Measurements from ENCODE around the gene ZNF181.
A peak's percentile ranks its signal among the peaks of the same experiment; 100 is the strongest.

Gene ZNF181

GRCh38 chr19:34692549-34692948, 41.5 kb upstream of the ZNF181 start:
- no peak overlapping the region for H2BK15ac ChIP-seq (replicated peaks; ENCODE audit: low read depth)
- H3K23ac ChIP-seq (ENCODE audit: low read length) = no peak overlapping the region
- no peak overlapping the region for H3K56ac ChIP-seq (ENCODE audit: low read length)
- no peak overlapping the region for H3K4ac ChIP-seq (ENCODE audit: low read depth, low read length)
- H3K4me1 ChIP-seq (ENCODE audit: control insufficient read depth, low read depth, low read length) = no peaks in the 10 kb centered on the region
- no peak for DNase-seq
- no peak overlapping the region for H3K4me2 ChIP-seq (ENCODE audit: low read length)
- H3K18ac ChIP-seq (ENCODE audit: low read length) = no peak overlapping the region
- no peak overlapping the region for H3K27ac ChIP-seq (ENCODE audit: low read depth, low read length)
- H3K79me1 ChIP-seq (ENCODE audit: low read length) = no peaks in the 10 kb centered on the region
- H4K8ac ChIP-seq (ENCODE audit: low read depth, low read length) = no peak overlapping the region
- H2AK5ac ChIP-seq (ENCODE audit: low read length) = no peak overlapping the region
- no peaks in the 10 kb centered on the region for H3K27me3 ChIP-seq (ENCODE audit: insufficient read depth, low read length, poor library complexity)
- H3K79me2 ChIP-seq (ENCODE audit: control insufficient read depth, insufficient read depth, low read length) = no peaks in the 10 kb centered on the region
- no CpG with 5 or more reads among the region's 2 CpGs for WGBS (ENCODE audit: extremely low coverage, insufficient coverage, low lambda C conversion rate)
- H4K5ac ChIP-seq (ENCODE audit: low read length) = no peak overlapping the region
- no peak overlapping the region for H2BK120ac ChIP-seq (ENCODE audit: low read depth, low read length)
- no peak overlapping the region for H3K4me3 ChIP-seq (ENCODE audit: low read length)
- H3K9ac ChIP-seq (ENCODE audit: low read length) = no peak overlapping the region
- H2BK5ac ChIP-seq (ENCODE audit: low read length) = no peak overlapping the region
- no peaks in the 10 kb centered on the region for H3K36me3 ChIP-seq (ENCODE audit: control insufficient read depth, insufficient read depth, low read length)

DNA sequence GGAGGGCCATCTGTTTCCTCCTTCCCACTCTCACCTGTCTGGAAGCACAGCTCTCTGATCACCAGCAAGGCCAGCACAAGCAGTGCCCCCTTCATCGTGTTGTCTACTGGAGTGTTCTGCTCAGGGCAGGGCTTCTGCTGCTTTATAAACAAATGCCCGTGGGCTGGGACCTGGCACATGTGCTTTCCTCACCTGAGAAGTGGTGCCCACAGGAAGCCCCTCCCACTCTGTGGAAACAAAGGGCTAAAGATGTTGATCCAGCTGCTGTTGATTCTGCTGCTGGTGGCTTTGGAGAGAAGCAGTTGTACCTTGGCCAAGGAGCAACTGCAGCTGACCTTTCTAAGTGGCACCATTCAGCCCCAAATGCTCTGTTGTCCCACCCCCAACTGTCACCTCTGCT, 26.4 kb upstream of the ZNF181 start:
- Histone ChIP-seq H3K36me3 (ENCODE audit: control insufficient read depth, insufficient read depth, low read length) (no peaks in the 10 kb centered on the region), H3K4ac (ENCODE audit: low read depth, low read length) (no peak overlapping the region), H3K79me2 (ENCODE audit: control insufficient read depth, insufficient read depth, low read length) (no peaks in the 10 kb centered on the region), H3K27ac (ENCODE audit: low read depth, low read length) (no peak overlapping the region), H3K27me3 (ENCODE audit: insufficient read depth, low read length, poor library complexity) (no peaks in the 10 kb centered on the region), H4K5ac (ENCODE audit: low read length) (no peak overlapping the region), H3K4me3 (ENCODE audit: low read length) (no peak overlapping the region), H3K4me1 (ENCODE audit: control insufficient read depth, low read depth, low read length) (no peaks in the 10 kb centered on the region), H2BK5ac (ENCODE audit: low read length) (no peak overlapping the region), H3K18ac (ENCODE audit: low read length) (no peak overlapping the region), H3K4me2 (ENCODE audit: low read length) (no peak overlapping the region), H2AK5ac (ENCODE audit: low read length) (no peak overlapping the region), H3K56ac (ENCODE audit: low read length) (no peak overlapping the region), H2BK120ac (ENCODE audit: low read depth, low read length) (no peak overlapping the region), H3K23ac (ENCODE audit: low read length) (no peak overlapping the region), H3K79me1 (ENCODE audit: low read length) (no peaks in the 10 kb centered on the region), H4K8ac (ENCODE audit: low read depth, low read length) (no peak overlapping the region), H2BK15ac (replicated peaks; ENCODE audit: low read depth) (no peak overlapping the region), H3K9ac (ENCODE audit: low read length) (no peak overlapping the region)
- DNase-seq = no peak
- no CpG with 5 or more reads among the region's 2 CpGs for WGBS (ENCODE audit: extremely low coverage, insufficient coverage, low lambda C conversion rate)

DNA sequence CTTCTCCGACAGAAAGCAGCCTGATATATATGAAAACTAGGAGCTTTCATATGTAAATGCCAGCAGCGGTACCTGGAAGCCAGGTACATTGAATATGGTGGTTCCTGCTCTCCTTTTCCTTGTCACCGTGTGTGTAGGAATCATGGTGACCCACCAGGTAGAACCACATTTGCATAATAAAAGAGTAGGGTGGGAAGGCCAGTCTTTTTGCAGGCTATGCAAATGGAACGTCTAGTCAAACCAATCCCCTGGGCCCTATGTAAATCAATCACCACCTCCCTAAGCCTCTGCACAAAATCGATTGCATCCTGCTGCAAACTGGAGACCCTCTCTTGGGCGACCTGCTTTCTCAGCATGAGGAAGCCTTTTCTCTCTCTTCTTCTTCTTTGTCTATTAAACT, 22.2 kb upstream of the ZNF181 start:
- Histone ChIP-seq H3K9ac (ENCODE audit: low read length) (no peak overlapping the region), H3K4me3 (ENCODE audit: low read length) (no peak overlapping the region), H3K18ac (ENCODE audit: low read length) (no peak overlapping the region), H3K56ac (ENCODE audit: low read length) (no peak overlapping the region), H3K27ac (ENCODE audit: low read depth, low read length) (no peak overlapping the region), H3K4ac (ENCODE audit: low read depth, low read length) (no peak overlapping the region), H4K5ac (ENCODE audit: low read length) (no peak overlapping the region), H3K4me2 (ENCODE audit: low read length) (no peak overlapping the region), H3K36me3 (ENCODE audit: control insufficient read depth, insufficient read depth, low read length) (no peaks in the 10 kb centered on the region), H2BK5ac (ENCODE audit: low read length) (no peak overlapping the region), H3K4me1 (ENCODE audit: control insufficient read depth, low read depth, low read length) (no peaks in the 10 kb centered on the region), H2BK120ac (ENCODE audit: low read depth, low read length) (no peak overlapping the region), H3K23ac (ENCODE audit: low read length) (no peak overlapping the region), H2AK5ac (ENCODE audit: low read length) (no peak overlapping the region), H3K79me1 (ENCODE audit: low read length) (no peaks in the 10 kb centered on the region), H3K79me2 (ENCODE audit: control insufficient read depth, insufficient read depth, low read length) (no peaks in the 10 kb centered on the region), H4K8ac (ENCODE audit: low read depth, low read length) (no peak overlapping the region), H2BK15ac (replicated peaks; ENCODE audit: low read depth) (no peak overlapping the region), H3K27me3 (ENCODE audit: insufficient read depth, low read length, poor library complexity) (no peaks in the 10 kb centered on the region)
- WGBS (ENCODE audit: extremely low coverage, insufficient coverage, low lambda C conversion rate) = no CpG with 5 or more reads among the region's 6 CpGs
- no peak for DNase-seq

DNA sequence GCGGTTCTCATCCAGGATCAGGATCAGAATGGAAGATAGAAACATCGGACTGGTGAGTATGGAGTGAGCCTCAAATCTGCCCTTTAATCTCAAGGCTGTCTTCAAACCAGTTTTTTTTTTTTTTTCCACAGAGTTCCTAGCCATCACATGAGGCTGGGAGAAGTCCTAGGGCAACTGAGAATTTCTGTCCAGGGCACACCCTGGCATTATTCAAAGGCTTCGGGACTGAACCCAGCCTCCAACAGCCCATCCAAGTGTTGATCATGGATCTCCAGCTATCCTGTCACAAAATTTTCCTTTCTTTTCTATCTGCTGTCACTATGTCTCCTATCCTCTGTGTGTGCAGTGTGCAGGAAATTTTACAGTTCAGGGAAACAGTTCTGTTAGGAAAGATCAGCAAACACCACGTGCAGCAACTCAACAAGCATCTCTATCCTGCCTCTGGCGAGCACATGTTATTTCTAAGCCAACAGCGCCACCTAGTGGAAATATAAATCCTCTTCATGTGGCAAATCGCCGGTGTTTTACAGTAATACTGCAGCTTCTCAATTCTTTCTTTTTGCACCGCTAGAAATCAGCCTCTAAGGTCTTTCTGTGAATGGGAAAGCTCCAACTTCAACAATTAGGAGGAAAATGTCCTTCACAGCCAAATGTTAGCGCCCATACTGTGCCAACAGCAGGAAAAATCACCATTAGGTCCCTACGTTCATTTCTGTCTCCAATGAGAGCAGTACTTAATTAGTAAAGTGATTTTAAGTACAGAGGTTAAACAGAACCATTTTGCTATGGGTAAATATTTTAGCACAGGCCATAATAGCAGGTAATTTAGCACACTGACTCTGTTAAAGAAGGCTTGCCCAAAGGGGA, 21.4 kb upstream of the ZNF181 start:
- Histone ChIP-seq H2BK120ac (ENCODE audit: low read depth, low read length) (no peak overlapping the region), H2AK5ac (ENCODE audit: low read length) (no peak overlapping the region), H2BK5ac (ENCODE audit: low read length) (no peak overlapping the region), H3K79me2 (ENCODE audit: control insufficient read depth, insufficient read depth, low read length) (no peaks in the 10 kb centered on the region), H3K4me1 (ENCODE audit: control insufficient read depth, low read depth, low read length) (no peaks in the 10 kb centered on the region), H3K9ac (ENCODE audit: low read length) (no peak overlapping the region), H3K18ac (ENCODE audit: low read length) (no peak overlapping the region), H3K79me1 (ENCODE audit: low read length) (no peaks in the 10 kb centered on the region), H2BK15ac (replicated peaks; ENCODE audit: low read depth) (no peak overlapping the region), H3K27me3 (ENCODE audit: insufficient read depth, low read length, poor library complexity) (no peaks in the 10 kb centered on the region), H3K27ac (ENCODE audit: low read depth, low read length) (no peak overlapping the region), H3K4ac (ENCODE audit: low read depth, low read length) (no peak overlapping the region), H3K36me3 (ENCODE audit: control insufficient read depth, insufficient read depth, low read length) (no peaks in the 10 kb centered on the region), H3K56ac (ENCODE audit: low read length) (no peak overlapping the region), H3K4me2 (ENCODE audit: low read length) (no peak overlapping the region), H3K4me3 (ENCODE audit: low read length) (no peak overlapping the region), H3K23ac (ENCODE audit: low read length) (no peak overlapping the region), H4K5ac (ENCODE audit: low read length) (no peak overlapping the region), H4K8ac (ENCODE audit: low read depth, low read length) (no peak overlapping the region)
- DNase-seq = peak; percentile 83
- no CpG with 5 or more reads among the region's 11 CpGs for WGBS (ENCODE audit: extremely low coverage, insufficient coverage, low lambda C conversion rate)

- Histone ChIP-seq H2BK15ac (replicated peaks; ENCODE audit: low read depth) (no peak overlapping the region), H3K27me3 (ENCODE audit: insufficient read depth, low read length, poor library complexity) (no peaks in the 10 kb centered on the region), H2BK5ac (ENCODE audit: low read length) (no peak overlapping the region), H4K5ac (ENCODE audit: low read length) (no peak overlapping the region), H3K56ac (ENCODE audit: low read length) (no peak overlapping the region), H3K4me1 (ENCODE audit: control insufficient read depth, low read depth, low read length) (no peaks in the 10 kb centered on the region), H3K23ac (ENCODE audit: low read length) (no peak overlapping the region), H3K79me2 (ENCODE audit: control insufficient read depth, insufficient read depth, low read length) (no peaks in the 10 kb centered on the region), H3K4me2 (ENCODE audit: low read length) (no peak overlapping the region), H3K4me3 (ENCODE audit: low read length) (no peak overlapping the region), H3K9ac (ENCODE audit: low read length) (no peak overlapping the region), H3K18ac (ENCODE audit: low read length) (no peak overlapping the region), H3K79me1 (ENCODE audit: low read length) (no peaks in the 10 kb centered on the region), H2BK120ac (ENCODE audit: low read depth, low read length) (no peak overlapping the region), H2AK5ac (ENCODE audit: low read length) (no peak overlapping the region), H3K4ac (ENCODE audit: low read depth, low read length) (no peak overlapping the region), H3K36me3 (ENCODE audit: control insufficient read depth, insufficient read depth, low read length) (no peaks in the 10 kb centered on the region), H3K27ac (ENCODE audit: low read depth, low read length) (no peak overlapping the region), H4K8ac (ENCODE audit: low read depth, low read length) (no peak overlapping the region)
- peak; percentile 21 for DNase-seq
- no CpG with 5 or more reads among the region's 2 CpGs for WGBS (ENCODE audit: extremely low coverage, insufficient coverage, low lambda C conversion rate)
These were observed 20.8 kb upstream of the ZNF181 start for GRCh38 chr19:34713262-34713637.

GRCh38 chr19:34715357-34715756, 18.7 kb upstream of the ZNF181 start:
- Histone ChIP-seq H2BK5ac (ENCODE audit: low read length) (no peak overlapping the region), H2BK120ac (ENCODE audit: low read depth, low read length) (no peak overlapping the region), H2BK15ac (replicated peaks; ENCODE audit: low read depth) (no peak overlapping the region), H4K8ac (ENCODE audit: low read depth, low read length) (no peak overlapping the region), H3K56ac (ENCODE audit: low read length) (no peak overlapping the region), H3K4ac (ENCODE audit: low read depth, low read length) (no peak overlapping the region), H3K27ac (ENCODE audit: low read depth, low read length) (no peak overlapping the region), H3K4me1 (ENCODE audit: control insufficient read depth, low read depth, low read length) (no peaks in the 10 kb centered on the region), H3K23ac (ENCODE audit: low read length) (no peak overlapping the region), H3K79me1 (ENCODE audit: low read length) (no peaks in the 10 kb centered on the region), H3K18ac (ENCODE audit: low read length) (no peak overlapping the region), H3K36me3 (ENCODE audit: control insufficient read depth, insufficient read depth, low read length) (no peaks in the 10 kb centered on the region), H3K27me3 (ENCODE audit: insufficient read depth, low read length, poor library complexity) (no peaks in the 10 kb centered on the region), H2AK5ac (ENCODE audit: low read length) (no peak overlapping the region), H3K4me2 (ENCODE audit: low read length) (no peak overlapping the region), H3K4me3 (ENCODE audit: low read length) (peak overlapping the region; percentile 10), H4K5ac (ENCODE audit: low read length) (no peak overlapping the region), H3K79me2 (ENCODE audit: control insufficient read depth, insufficient read depth, low read length) (no peaks in the 10 kb centered on the region), H3K9ac (ENCODE audit: low read length) (no peak overlapping the region)
- no peak for DNase-seq
